Tibial nerve (tissue), 4 donors: ENCODE results near the gene KRTAP5-11. TPM values are rescaled to one million over a fixed set of nuclear protein-coding genes. Genes with fewer than 3 reads are reported as not detected.
"Not testable (repeated sequence)": the region's sequence is repeated elsewhere in the genome, so short reads cannot be mapped to it uniquely, and the experiment has no call there.

Experiments
- DNase-seq, 2 donors: peaks; one replicate each; pipeline ENCODE4 v3.0.0-alpha.2; 2019; ENCODE audit warnings: low spot score in 2 of 2
- H3K27ac ChIP-seq, 4 donors: fragments of 200-600 bp; sonication (generic) in 3 of 4; one replicate each; pipeline ENCODE4 v1.5.1; 2017 to 2019; ENCODE audit warnings: mild to moderate bottlenecking in 1 of 4
- H3K27me3 ChIP-seq, 2 donors: fragments of 200-600 bp; sonication (generic) in 1 of 2; one replicate each; pipeline versions ENCODE4 v1.5.1 to v1.6.0; 2017 to 2019
- H3K36me3 ChIP-seq, 3 donors: fragments of 200-600 bp; sonication (generic); one replicate each; pipeline ENCODE4 v1.5.1; 2018 to 2019
- H3K4me1 ChIP-seq, 4 donors: fragments of 200-600 bp; sonication (generic) in 3 of 4; one replicate each; pipeline ENCODE4 v1.5.1; 2017 to 2019
- H3K4me3 ChIP-seq, 4 donors: fragments of 200-600 bp; sonication (generic) in 3 of 4; one replicate each; pipeline ENCODE4 v1.5.1; 2017 to 2019; ENCODE audit warnings: mild to moderate bottlenecking in 1 of 4, moderate library complexity in 1 of 4
- H3K9me3 ChIP-seq, 4 donors: fragments of 200-600 bp; sonication (generic) in 3 of 4; one replicate each; pipeline ENCODE4 v1.5.1; 2017 to 2019
- EP300 ChIP-seq, 2 donors: sonication (generic); formaldehyde crosslinking; IDR thresholded peaks; one replicate each; pipeline ENCODE4 v1.6.1; 2017; ENCODE audit warnings: antibody characterized with exemption in 2 of 2, mild to moderate bottlenecking in 1 of 2
- POLR2A ChIP-seq, 2 donors: fragments of 450-650 bp; IDR thresholded peaks; one replicate each; pipeline ENCODE4 v1.6.1; 2017; ENCODE audit warnings: antibody characterized with exemption in 2 of 2, mild to moderate bottlenecking in 2 of 2, moderate library complexity in 2 of 2
- WGBS, 2 donors: methylation state at CpG; one replicate each; pipeline ENCODE4 v1.1.5; 2018; 5-methylcytosine and 5-hydroxymethylcytosine counted together
- total RNA-seq, 4 donors: library from RNA; depleted of rRNA; stranded (reverse); fragments of >200 nt; gene quantifications; one replicate each; pipeline ENCODE4 v1.1.0, GENCODE V29; 2016
- TF ChIP-seq, protein P1 (sequence below), 5 experiments: fragments of 200-600 bp in 3 of 5; fragments of 450-650 bp in 2 of 5; sonication (generic) in 3 of 5; IDR thresholded peaks; one replicate each; pipeline ENCODE4 v1.5.1; 2016 to 2019; ENCODE audit warnings: antibody characterized with exemption in 5 of 5, mild to moderate bottlenecking in 3 of 5, moderate library complexity in 2 of 5

Gene KRTAP5-11
- total RNA-seq, 4 donors from 2014 or later, result not detected

DNA sequence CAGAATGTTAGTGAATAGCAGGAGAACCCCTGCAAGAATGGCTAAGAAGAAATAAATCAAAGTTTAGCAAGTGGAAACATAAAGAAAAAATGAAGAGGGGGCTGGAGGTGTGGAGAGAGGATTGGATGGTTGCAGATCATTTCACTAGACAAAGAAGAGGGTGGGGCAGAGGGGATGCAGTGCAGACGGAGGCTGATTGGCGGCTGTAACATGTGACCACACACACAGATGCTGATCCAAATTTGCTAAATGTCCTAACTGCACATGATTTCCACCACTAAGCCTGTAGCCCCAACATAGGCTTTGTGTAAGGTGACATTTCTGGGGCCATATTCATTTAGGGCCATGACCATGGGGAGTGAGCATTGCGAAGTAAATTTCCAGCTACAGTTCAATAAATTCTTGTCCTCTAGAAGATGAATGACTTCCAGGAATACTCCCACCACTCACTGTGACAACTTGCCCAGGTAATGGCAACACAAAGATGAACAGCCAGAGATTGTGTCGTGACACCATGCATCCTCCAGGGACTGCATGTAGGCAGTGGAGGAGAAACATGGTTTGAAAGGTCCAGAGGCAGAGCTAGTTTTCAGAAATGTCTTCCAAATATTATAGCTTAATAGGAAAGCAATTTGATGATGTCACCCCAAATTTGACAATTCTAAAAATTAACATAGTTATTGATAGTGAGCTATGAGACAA, 6.8 kb downstream of the KRTAP5-11 start:
- whole genome bisulfite sequencing, 2 donors, result 77 to 78% methylated on average over 4 of the region's 4 CpGs

DNA sequence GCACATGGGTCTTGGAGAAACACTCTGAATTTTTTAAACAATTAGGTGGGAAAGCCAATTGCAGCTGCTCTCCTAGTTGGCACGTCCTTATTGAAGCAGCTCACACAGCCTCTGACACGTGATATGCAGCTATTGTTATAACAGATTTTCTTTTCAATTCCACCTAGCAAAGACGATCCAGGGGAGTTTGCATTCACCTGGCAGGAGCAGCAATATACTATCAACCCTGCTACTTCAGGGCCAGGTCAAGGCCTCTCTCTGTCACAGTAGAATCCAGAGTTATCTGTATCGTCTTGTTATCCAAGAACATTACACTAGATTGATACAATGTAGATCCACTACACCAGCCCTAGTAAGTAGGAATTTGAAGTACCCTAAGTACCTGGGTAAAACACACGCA, 8.3 kb downstream of the KRTAP5-11 start:
- H3K4me1 ChIP-seq, result no peaks in the 10 kb centered on the region
- H3K27ac ChIP-seq, result no peak overlapping the region
- DNase-seq, result no peak
- 81 to 82% methylated on average over 5 of the region's 5 CpGs for WGBS, 2 donors
- H3K9me3 ChIP-seq, result no peaks in the 10 kb centered on the region
- H3K4me3 ChIP-seq, result no peak overlapping the region
- no peaks in the 10 kb centered on the region for H3K27me3 ChIP-seq
- H3K36me3 ChIP-seq, result no peaks in the 10 kb centered on the region
- no peak for TF ChIP-seq EP300 (IDR thresholded peaks at IDR 0.05)
- no peak for TF ChIP-seq POLR2A (IDR thresholded peaks at IDR 0.05)
- TF ChIP-seq, protein P1, sequence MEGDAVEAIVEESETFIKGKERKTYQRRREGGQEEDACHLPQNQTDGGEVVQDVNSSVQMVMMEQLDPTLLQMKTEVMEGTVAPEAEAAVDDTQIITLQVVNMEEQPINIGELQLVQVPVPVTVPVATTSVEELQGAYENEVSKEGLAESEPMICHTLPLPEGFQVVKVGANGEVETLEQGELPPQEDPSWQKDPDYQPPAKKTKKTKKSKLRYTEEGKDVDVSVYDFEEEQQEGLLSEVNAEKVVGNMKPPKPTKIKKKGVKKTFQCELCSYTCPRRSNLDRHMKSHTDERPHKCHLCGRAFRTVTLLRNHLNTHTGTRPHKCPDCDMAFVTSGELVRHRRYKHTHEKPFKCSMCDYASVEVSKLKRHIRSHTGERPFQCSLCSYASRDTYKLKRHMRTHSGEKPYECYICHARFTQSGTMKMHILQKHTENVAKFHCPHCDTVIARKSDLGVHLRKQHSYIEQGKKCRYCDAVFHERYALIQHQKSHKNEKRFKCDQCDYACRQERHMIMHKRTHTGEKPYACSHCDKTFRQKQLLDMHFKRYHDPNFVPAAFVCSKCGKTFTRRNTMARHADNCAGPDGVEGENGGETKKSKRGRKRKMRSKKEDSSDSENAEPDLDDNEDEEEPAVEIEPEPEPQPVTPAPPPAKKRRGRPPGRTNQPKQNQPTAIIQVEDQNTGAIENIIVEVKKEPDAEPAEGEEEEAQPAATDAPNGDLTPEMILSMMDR (IDR thresholded peaks at IDR 0.05), result no peak

More for the DNA sequence above, 6.8 kb downstream of the KRTAP5-11 start:
- TF ChIP-seq, protein P1 (IDR thresholded peaks at IDR 0.05), result no peak
- no peak for TF ChIP-seq POLR2A (IDR thresholded peaks at IDR 0.05)
- no peaks in the 10 kb centered on the region for H3K36me3 ChIP-seq
- DNase-seq, result no peak
- H3K4me1 ChIP-seq, result peaks cover 0 to 4% (median 0%) of the 10 kb centered on the region in 4 donors
- no peak overlapping the region for H3K4me3 ChIP-seq
- no peaks in the 10 kb centered on the region for H3K27me3 ChIP-seq
- H3K9me3 ChIP-seq, result no peaks in the 10 kb centered on the region
- H3K27ac ChIP-seq, result no peak overlapping the region

DNA sequence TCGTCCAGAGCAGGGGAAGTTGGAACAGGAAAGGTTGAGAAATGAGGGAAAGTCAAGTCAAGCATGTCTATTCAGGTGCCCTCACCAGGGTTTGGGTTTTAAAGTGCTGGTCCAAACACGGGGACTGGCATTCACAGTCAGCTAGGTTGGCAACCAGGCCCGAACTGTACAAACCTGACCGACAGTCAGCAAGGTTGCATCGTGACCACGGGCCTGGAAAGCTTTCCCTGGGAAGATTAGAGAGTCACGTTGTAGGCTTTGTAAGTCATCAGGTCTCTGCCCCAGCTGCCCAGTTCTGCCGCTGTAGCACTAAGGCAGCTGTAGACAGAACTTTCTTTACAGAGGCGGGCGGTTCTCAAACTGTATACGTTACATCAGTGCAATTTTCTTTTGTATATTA, 9.9 kb downstream of the KRTAP5-11 start:
- TF ChIP-seq POLR2A (IDR thresholded peaks at IDR 0.05), result no peak
- TF ChIP-seq, protein P1 (IDR thresholded peaks at IDR 0.05), result no peak

DNA sequence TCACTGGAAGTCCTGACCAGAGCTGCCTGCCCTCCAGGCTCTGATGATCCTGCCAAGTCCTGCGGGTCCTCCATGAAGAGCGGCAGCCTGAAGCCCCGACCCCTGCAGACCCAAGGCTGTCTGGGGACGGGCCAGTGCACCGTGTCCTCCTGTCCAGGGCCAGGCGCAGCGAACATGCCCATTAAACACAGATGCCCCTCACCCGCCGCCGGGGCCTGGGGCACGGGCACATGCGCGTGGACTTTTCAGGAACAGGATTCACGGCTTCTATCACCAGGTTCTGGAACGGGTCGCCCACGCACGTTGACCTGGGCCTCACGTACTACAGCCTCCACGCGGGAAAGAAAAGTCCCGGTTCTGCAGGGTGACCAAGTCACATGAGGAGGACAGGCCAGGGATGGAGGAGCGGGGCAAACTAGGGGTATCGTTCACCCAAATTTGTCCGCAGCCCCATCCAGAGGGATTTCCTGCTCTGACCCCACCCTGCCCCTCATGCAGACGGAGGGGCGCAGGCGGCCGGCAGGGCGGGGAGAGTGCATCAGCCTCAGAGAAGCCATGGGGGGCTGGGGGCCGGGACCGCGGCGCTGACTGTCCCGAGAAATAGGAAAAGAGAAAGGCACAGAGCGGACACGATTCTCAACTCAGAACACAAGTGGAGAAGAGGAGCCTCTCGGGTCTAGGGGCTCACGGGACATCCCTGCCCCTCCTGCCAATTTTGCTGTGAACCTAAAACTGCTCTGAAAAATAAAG, 11.4 kb downstream of the KRTAP5-11 start:
- not testable (repeated sequence) for H3K36me3 ChIP-seq, H3K4me1 ChIP-seq, H3K9me3 ChIP-seq, H3K27me3 ChIP-seq, H3K4me3 ChIP-seq, DNase-seq, H3K27ac ChIP-seq
- 79 to 84% methylated on average over 24 to 36 of the region's 39 CpGs for WGBS, 2 donors

More for the DNA sequence above, 9.9 kb downstream of the KRTAP5-11 start:
- no peaks in the 10 kb centered on the region for H3K4me1 ChIP-seq
- no peaks in the 10 kb centered on the region for H3K36me3 ChIP-seq
- H3K27me3 ChIP-seq, result no peaks in the 10 kb centered on the region
- H3K9me3 ChIP-seq, result no peaks in the 10 kb centered on the region
- 78 to 88% methylated on average over 11 of the region's 11 CpGs for WGBS, 2 donors
- no peak for DNase-seq
- no peak overlapping the region for H3K27ac ChIP-seq
- H3K4me3 ChIP-seq, result no peak overlapping the region

DNA sequence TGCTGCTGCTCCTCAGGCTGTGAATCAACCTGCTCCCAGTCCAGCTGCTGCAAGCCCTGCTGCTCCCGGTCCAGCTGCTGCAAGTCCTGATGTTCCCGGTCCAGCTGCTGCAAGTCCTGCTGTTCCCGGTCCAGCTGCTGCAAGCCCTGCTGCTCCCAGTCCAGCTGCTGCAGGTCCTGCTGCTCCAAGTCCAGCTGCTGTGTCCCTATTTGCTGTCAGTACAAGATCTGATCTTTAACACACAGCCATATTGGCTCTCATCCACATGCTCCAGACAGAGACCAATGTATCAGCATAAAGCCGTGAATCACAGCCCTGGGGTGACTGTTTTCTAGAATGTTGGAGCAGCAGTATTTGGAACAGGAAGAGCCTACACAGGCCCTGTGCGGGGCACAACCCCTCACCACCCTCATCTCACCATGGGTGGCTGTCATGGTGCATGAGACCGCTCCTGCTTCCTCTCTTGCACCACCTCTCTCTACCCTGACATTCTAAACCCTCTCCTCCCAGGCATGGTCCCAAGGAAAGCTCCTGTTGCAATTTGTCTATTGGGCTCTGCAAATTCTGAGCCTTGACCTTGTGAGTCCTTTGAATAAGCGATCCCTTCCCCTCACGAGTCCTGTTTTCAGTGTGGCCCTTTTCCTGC, 13.8 kb downstream of the KRTAP5-11 start:
- WGBS, 2 donors, result 45 to 47% methylated on average over 6 to 7 of the region's 8 CpGs
- no peak overlapping the region for H3K4me3 ChIP-seq
- TF ChIP-seq POLR2A (IDR thresholded peaks at IDR 0.05), result no peak
- TF ChIP-seq, protein P1 (IDR thresholded peaks at IDR 0.05), result no peak
- TF ChIP-seq EP300 (IDR thresholded peaks at IDR 0.05), result no peak
- H3K27ac ChIP-seq, result no peak overlapping the region
- no peaks in the 10 kb centered on the region for H3K36me3 ChIP-seq
- no peaks in the 10 kb centered on the region for H3K9me3 ChIP-seq
- H3K4me1 ChIP-seq, result no peaks in the 10 kb centered on the region
- H3K27me3 ChIP-seq, result no peaks in the 10 kb centered on the region
- DNase-seq, result no peak

DNA sequence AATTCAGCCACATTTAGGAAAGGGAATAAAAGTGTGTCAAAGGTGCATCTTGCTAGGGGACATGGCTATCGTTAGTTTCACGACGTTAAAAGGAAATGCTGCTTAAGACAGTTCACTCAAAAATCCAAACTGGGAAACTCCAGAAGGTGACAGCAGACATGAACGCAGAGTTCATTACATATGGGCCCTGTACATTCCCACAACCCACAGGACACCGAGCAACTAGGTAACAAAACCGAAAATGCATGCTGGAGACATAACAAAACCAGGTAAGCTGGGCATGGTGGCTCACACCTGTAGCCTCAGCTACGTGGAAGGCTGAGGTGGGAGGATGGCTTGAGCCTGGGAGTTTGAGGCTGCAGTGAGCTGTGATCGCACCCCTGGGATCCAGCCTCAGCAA, 15.0 kb downstream of the KRTAP5-11 start:
- H3K27me3 ChIP-seq, DNase-seq, H3K27ac ChIP-seq, H3K9me3 ChIP-seq, H3K36me3 ChIP-seq, H3K4me1 ChIP-seq, H3K4me3 ChIP-seq: not testable (repeated sequence)
- 32 to 41% methylated on average over 7 of the region's 8 CpGs for WGBS, 2 donors

DNA sequence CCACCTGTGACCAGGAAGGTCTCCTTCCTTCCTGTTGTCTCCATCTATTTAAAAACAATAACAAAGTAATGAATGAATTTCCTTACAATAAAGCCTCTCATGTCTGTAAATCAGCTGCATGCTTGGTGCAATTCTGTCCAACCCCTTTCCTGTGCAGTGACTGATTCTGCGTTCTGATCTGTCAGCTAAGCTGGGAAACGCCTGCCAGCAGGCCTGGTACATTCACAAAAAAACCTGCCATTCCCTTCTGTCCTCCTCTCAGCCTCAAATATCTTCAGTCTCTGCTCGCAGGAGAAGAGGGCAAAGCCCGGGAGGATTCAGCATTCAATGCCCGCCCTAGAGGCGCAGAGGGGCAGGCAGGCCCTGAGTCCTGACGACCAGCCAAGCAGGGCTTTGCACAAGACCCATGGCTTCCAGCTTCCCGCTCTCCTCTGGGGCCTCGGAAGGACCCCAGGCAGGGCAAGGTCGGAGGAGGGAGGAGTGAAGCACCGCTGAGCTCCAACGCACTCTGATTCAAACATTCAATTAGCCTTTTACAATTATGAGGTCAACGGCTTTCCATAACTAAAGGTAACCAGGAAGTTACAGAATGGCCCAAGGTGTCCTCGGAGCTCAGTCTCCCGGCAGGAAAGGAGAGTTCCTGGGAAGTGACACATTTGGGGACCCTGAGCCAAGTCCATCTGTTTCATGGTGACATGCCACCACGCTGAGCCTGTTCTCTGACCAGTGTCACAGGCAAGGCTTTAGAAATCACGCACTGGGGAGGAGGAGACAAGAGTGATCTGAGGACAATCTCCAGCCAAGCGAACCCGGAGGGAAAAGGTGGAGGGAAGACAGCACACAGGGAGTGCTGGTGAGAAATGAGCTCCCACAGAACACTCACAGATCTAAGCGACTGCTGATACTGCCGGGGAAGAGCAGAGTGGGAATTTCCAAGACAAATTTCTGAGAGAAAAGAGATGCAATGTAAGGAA, 15.8 kb downstream of the KRTAP5-11 start:
- not testable (repeated sequence) for H3K4me1 ChIP-seq, H3K27ac ChIP-seq, H3K4me3 ChIP-seq, DNase-seq, H3K9me3 ChIP-seq, H3K36me3 ChIP-seq, H3K27me3 ChIP-seq
- 48 to 57% methylated on average over 18 to 19 of the region's 21 CpGs for WGBS, 2 donors
